Stimulated activated CD8-positive, alpha-beta memory T cell treated with anti-CD3 and anti-CD28 coated beads, Interleukin-12 subunit alpha, Interleukin-12 subunit beta, amount 100 ng/mL, for 1 hour (primary cell): ENCODE measurements around the gene ABLIM2.

Experiments
- DNase-seq: peaks from one replicate; pipeline ENCODE4 v3.0.0-alpha.2; 2020; ENCODE audit warnings: low read depth

The ABLIM2 gene

DNA sequence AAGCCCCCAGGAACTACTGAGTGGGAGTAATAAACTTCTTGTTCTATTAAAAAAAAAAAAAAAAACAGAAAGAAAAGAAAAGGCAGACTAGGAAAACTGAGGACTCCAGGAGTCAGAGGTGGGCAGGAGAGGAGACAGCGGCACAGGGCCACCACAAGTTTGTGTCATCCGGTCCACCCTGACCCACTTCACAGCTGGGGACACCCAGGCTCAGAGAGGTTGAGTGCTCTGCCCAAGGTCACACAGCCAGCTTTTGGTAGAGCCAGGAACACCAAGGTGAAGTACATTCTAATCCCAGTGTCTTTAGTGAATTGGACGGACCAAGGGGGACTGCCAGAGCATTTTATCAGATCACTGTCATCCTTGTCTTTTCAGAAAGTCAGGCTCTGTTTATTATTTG lies 16.4 kb upstream of the ABLIM2 start:
- no peak for DNase-seq

DNA sequence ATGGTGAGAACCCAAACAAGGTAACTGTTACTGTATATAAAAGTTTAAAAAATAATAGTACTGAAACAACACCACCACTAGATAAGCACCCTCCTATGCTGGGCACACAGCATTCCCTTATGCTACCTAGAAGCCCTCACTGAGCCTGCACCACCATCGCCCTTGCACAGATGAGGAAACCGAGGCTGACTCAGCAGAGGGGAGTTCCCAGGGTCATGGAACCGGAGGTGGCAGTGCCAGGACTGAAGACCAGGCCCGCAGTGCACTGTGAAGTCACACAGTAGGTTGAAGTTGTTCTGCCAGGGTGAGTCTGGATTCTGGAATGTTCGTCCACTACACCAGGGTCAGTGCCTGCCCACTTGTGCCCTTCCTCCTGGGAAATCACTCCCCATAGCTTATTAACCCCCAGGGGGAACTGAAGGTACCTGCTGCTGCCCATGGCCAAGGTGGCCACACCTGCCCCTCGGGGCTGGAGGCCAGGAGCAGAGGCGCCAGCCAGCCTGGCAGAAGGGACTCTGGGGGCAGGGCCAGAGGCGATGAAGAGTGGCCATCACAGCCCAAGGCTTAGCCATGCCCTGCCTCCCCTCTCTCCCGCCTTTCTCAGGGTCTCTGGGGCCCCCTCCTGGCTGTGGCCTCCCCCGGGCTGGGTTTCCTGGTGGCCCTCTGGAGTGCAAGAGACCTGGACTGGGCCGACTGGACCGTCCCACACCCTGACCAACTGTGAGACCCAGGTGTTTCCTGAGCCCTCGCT lies 15.1 kb upstream of the ABLIM2 start:
- DNase-seq = no peak

DNA sequence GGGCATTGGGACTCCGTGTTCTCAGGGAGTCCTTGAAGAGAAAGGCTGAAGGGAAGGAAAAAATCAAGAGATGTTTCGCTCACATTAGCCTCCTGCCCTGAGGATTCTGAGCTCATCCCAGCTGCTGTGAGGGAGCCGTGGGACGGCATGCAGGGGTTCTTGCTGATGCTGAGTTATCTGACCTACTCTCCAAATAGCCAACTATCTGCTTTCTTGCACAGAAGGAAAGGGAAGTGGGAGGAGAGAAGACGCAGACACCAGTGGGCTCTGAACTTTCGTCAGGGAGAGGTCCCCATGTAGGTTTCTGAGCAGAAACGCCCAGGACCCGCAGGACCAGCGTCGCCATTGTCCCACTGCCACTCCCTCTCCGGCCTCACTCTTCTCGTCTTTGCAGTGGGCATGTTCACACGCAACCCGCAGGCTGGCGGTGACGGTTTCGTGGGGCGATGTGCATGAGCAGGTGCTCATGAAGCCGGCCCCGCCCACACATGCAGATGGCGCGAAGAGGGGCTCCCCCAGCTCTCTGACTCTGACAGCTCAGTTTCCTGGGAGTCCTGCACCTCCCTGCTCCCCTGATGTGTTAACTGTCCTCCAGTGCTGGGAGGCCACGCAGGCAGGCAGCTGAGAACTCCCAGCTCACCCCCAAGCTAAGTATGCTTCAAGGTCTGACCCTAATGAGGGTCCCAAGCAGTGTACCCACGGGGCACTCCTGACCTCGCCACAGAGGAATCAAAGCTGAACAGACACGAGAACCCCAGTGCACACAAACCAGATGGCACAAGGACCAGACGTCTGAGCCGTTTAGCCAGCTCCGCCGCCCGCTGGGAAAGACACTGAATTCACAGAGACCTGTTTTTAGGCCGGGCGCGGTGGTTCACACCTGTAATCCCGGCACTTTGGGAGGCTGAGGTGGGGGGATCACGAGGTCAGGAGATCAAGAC lies 13.6 kb upstream of the ABLIM2 start:
- no peak for DNase-seq

DNA sequence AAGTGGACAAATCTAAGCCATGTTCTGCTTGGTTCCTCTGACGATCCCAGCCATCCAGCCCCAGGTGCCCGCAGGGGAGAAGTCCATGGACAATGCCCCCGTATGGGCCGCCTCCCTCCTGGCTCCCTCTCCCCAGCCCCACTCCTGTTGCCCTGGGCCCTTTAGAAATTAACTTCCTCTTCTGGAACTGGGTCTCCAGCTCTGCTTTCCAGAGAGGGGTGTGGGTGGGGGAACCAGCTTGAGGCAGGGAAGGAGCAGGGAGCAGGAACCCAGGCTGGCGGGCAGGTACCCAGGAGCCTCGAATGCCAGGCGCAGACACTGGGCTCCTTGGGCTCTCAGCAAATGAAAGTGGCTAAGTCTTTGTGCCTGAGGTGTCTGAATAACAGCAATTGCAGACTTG lies 12.7 kb upstream of the ABLIM2 start:
- no peak for DNase-seq

DNA sequence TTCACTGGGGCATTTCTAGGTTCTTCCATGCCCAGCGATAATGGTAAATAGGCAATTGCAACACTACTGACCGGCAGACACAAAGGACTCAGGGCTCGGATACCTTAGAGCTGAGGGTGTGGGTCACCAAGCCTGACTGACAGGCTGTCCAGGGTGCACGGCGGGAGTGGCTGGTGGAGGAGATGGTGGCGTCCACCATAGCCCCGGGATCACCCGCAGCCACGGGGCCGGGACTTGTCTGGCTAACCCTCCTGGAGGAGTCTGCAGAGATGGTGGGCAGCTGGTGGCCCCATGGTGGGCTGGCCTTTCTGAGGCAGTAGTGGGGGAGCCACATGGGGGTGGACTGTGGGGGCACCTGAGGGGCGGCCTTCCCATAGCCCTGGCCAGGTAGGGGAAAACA lies 11.7 kb upstream of the ABLIM2 start:
- DNase-seq = no peak

DNA sequence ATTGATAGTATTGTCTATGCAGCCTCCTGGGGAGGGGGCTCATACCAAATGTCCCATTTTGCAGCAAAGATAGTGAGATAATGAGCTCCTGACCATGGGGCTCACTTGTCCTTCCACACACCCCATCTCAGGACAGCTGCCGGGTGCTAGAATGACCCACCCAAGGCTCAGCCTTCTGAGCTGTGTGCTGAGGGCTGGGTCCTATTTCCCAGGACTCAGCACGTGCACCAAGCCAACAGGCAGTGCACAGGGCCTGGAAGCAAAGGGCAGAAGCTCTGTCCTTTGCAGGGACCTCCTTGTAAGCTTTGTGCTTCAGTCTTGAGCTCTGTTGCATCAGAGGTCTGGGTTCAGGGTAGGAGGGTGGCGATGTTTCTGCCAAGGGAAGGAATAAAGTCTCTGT lies 11.2 kb upstream of the ABLIM2 start:
- DNase-seq = no peak

DNA sequence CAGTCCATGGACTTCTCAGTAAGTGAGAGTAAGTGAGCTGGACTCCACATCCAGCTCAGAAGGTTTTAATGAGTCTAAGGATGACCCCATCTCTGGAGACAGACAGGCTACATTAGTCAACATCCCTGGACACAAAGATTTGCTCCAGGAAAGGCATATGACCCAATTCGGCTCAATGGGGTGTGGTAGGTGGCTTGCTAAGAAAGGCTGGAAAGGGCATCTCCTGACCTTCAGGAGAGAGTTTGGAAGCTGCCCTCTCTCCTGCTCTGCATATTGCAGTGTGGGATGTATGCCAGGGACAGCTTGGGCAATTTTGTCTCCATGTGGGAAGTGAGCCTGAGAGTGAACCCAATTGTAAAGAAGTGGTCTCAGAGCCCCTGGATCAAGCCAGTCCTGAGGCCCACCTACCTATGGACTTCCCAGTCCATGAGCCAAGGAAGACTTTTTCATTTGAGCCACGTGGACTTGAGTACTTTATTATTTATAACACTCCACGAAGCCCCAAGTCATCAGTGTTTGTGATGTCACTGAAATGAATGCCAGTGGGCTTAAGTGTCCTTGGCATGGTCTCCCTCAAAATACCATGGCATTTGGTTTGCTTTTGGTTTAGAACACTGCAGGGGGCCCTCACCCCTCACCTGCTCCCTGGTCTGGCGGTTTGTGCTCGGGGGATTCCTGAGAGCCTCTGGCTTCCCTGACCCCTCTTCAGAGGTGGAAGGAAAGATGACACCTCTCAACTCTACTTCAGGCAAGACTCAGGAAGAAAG lies 10.4 kb upstream of the ABLIM2 start:
- no peak for DNase-seq

DNA sequence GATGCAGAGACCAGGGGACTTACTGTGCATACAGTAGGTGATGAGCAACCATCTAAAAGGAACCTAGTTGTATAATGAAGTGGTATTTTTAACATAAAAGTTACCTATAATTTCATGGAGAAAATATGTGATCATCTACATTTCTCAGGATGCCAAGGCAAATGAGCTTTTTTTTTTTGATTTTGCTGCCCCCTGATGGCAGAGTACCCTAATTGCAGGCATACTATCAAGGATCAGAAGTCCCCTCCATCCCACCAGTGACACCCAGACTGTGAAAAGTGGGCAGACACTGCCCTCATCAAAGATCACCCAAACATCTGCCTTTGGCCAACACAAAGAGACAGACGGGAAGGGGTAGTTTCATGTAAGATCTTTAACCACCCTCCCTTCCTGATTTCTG lies 9.6 kb upstream of the ABLIM2 start:
- no peak for DNase-seq

DNA sequence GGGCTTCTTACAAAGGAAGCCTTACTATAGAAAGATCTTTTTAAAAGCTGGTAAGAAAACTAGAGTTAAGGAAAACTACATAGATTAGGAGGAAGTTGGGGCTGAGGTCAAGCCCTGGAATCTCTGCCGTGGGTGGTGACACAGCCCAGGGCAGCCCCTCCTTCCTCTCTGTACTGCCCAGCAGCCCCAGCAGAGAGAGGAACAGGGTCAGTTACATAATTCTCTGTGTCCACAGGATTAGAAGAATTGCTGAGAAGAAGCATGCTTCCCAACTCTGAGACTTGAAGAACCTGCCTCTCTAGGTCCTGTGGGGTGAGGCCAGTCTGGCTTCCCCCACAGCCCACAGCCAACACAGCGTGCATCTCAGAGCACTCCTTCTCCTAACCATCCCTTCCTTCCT lies 9.2 kb upstream of the ABLIM2 start:
- DNase-seq = no peak

DNA sequence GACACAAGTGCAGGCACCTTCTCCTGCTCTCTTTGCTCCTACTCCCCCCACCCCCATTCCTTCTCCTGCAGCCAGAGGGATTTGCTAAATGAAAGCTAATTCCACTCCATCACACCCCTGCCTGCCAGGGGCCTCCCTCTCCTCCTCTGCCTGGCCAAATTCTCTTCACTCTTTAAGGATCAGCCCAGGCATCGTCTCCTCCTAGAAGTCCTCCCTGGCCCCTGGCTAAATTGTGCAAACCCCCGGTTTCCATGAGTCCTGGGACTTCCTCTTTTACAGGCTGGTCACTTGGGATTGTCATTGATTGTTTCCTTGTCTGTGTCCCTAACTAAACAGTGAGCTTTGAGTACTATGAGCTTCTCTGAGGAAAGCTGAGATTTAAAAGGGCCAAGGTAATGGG lies 8.7 kb upstream of the ABLIM2 start:
- DNase-seq = no peak

DNA sequence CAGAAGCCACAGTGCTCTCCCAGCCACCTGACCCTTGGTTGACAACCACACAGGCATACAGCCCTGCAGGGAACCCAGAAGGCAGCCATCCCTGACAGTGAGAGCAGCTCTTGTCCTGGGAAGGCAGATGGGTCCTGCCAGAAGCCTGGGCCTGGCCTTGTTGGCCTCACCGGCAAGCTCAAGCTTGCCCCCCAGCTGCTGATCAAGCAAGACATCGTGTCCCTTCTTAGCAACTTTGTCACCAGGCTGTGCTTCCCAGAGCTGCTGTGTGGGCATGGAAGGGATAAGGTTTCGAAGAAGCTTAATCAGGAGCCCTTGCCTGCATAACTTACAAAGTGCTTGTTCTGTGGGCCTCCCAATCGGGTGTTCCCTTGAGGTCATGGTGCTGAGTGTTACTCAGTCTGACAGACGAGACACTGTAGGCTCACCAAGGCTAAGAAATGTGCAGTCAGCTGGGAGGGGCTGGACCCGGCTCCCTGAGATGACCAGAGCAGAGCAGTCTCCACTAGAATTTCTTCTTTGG lies 6.8 kb upstream of the ABLIM2 start:
- DNase-seq = no peak

DNA sequence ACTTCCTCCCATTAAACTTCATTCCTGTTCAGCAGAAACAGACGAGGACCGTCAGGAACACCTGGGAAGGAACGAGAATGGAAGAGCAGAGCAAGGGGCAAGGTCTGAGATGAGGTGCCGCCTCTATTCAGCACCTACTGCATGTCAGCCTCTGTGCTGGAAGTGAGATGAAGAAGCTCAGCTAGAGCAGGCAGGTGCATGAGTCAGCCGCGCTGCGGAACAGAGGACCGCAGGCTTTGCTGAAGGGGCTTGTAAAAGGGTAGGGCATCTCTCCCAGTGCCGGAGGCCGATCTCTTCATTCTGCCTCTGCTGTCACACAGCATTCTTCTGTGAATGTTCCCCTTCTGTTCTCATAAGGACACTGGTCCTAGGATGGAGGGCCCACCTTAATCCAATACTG lies 6.1 kb upstream of the ABLIM2 start:
- no peak for DNase-seq

DNA sequence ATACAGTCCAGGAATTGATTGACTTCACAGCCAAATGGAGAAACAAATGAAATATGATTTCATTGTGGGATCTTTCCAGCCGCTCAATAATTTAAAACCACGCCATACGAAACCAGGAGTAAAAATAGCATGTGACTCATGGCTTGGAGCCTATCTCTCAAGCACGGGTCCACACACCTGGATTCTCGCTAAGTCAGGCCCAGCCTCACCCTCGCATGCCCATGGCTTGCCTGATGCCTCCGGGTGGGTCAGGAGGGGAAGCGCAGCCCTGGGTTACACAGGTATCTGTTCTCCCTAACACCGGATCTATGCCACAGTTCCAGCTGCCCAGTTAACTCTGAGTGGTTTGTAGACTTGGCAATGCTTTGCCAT lies 5.6 kb upstream of the ABLIM2 start:
- DNase-seq = no peak

DNA sequence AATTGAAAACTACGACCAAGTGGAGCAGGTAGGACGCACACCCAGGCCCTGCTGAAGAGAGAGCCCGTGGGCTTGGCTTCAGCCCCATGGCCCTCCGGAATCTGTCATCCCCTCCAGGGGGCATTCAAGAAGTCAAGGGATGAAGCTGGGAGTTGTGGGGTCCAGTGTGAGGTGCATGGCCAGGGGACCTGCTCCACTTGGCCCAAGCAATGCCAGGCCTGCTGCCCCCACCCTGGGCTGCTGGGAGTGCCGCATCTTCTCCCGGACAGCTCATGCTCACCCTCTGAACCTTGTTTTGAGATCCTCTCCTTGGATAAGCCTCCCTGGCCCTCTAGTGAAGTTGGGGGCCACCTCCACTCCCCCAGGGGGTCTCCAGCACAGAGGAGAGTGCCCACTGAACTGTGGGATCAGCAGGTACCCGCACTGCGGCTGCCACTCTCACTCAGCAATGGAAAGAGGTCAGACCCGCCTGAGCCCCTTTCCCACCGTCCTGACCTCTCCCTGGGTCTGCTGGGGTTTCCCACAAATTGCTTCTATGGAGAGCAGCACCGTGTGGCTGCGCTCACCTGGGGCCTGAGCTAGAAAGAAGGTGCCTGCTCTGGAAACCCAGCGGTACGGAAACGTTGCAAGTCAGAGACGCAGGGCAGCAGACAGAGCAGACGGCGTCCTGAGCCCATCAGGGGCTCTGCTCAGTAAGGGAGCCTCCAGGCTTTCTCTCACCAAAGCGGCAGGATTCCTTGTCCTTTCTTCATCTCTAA lies 5.0 kb upstream of the ABLIM2 start:
- no peak for DNase-seq

DNA sequence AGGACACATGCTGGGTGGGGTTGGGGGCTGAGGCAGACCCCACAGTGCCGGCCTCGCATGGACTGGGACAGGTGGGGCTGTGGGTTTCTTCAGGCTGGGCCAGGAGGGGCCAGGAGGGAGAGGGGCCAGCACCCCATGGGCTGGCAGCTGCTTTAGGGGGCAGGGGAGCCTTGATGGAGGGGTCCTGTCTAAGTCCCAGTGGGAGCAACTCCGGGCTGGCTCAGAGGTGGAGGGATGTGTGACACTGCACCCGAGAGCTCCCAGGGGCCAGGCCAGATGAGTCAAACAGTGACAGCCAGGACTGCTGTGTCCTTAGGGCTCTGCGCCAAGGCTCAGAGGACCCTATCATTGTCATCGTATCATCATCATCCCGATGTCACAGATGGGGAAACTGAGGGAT lies 4.4 kb upstream of the ABLIM2 start:
- no peak for DNase-seq

DNA sequence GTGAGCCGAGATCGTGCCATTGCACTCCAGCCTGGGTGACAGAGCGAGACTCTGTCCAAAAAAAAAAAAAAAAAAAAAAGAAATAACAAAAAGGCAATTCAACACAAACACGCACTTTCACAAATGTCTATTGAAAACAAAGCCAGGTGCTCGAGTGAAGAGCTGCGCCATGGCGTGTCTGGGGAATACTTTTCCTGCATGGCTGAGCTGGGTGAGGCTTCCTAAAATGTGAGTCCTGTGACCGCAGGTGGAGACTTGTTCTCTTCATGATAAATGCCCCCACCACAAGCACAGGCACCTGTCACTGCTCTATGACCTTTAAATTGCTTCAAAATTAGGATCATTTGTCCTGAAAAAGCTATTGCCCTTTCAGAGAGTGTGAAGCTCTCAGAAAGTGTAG lies 4.0 kb upstream of the ABLIM2 start:
- no peak for DNase-seq

DNA sequence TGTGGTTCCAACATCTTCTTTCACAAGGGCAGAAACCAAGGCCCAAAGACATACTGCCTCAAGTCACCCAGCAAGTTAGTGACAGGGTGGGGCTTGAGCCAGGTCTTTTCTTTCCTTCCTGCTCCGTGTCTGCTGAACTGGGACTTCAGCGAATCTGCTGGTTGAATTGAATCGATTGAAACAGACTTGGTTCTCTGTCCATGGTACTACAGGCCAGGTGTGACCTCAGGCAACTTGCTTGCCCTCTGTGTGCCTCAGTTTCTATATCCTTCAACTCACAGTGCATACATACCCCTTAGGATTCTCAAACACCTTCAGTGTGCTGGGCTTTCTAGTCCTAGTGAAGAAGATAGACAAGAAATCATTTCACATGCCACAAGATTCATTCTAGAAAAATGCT lies 2.0 kb upstream of the ABLIM2 start:
- DNase-seq = no peak

DNA sequence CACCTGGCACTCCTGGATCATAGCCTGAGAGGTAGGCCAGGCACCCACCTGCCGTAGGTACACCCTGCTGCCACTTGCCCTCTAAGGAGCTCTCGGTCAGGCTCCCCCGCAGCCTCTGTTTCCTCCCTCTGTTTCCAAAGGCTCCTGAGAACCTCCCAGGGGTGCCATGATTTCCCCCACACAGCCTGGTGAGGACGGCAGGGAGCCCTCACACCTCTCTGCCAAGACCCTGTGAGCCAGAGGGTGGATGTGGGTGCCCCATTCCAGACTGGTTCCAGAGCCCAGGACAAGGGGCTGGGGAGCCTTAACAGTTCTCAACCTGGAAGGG lies 1.6 kb upstream of the ABLIM2 start:
- DNase-seq = no peak

DNA sequence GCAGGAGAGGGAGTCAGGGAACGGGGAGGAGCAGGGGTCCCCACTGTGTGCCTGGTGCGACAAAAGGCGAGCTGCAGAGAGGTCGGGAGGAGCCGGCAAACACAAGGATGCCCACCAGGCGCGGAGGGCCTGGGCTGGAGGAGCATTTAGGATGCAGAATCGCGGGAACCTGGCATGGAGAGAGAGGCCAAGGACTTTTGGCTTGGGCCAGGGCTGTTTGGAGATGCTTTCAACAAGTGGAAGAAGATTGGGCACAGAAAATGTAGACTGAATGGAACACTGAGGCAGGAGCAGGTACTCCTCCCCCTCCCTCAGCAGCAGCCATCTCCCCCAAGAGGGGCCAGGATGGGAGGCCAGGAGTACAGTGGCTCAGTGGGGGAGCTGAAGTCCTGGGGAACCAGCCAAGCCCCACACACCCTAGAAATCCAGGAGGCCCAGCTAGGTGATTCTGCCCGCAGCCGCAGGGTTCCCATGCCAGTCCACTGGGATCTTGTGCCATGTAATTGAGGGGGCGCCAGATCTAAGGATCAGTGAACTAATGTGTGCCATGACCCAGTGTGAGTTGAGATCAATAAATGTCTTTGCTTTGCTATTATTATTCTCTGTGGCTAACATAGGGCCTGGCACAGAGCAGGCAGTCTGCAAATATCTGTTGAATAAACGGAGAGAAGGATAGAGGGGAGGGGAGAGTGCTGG lies 1.1 kb upstream of the ABLIM2 start:
- no peak for DNase-seq

DNA sequence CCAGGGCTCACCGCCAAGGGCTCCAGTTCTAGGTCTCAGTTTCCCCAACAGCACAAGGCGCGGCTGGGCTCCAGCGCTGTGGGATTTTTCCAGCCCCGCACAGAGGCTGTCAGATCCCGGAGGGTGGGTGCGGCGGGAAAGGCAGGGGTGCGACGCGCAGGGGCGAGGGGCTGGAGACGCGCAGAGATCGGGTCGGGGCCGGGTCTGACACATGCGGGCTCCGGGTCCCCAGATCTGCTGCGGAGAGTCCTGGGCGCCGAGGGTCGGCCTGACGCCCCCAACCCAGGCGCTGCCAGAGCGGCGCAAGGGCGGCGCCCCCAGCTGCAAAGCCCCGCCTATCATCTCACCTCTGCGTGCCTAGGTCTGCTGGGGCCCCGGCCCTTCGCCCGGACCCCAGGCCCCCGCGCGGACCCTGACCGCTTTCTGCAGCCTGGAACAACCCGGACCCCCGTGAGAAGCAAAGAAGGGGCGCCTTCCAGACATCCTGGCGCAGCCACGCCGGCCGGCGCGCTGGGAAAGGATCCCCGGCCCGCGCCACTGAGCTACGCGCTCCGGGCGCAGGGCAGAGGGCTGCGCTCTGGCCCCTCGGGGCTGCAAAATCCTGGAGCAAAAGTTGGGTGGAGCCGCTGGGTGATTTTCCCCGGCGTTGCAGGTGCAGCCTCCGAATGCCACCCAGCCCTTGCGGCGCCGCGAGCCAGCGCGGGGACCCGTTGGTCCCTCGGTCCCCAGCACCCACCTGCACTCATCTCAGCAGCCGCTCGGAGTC lies 486 bp downstream of the ABLIM2 start:
- DNase-seq = no peak

DNA sequence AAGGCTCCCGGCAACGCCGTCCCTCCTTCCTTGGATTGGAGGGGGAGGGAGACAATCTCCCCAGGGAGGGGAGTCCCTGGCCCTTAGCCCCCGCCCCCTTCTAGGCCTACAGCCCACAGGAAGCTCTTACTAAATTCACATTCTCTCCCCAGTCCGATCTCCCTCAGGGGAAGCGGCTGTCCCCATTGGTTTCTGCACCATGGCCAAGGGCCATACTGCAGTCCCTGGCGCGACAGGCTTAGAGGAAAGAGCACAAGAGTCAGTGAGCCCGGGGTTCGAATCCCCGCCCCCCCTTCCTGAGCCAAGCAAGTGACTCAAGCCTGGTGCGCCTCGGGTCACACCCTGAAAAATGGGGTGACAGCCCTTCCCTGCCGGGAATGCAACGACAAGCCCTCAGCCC lies 1.1 kb downstream of the ABLIM2 start:
- DNase-seq = no peak
